Activated naive CD4-positive, alpha-beta T cell treated with anti-CD3 and anti-CD28 coated beads, Interleukin-2, amount 50 U/mL, for 16 hours (primary cell): Measurements from ENCODE around the gene PLG.
"Not testable (repeated sequence)": the region's sequence is repeated elsewhere in the genome, so short reads cannot be mapped to it uniquely, and the experiment has no call there.

ENCODE experiments used
- DNase-seq: peaks from one replicate; pipeline ENCODE4 v3.0.0-alpha.2; 2020

Gene PLG

GRCh38 chr6:160780656-160781055, 78.6 kb downstream of the PLG start:
- DNase-seq = not testable (repeated sequence)

DNA sequence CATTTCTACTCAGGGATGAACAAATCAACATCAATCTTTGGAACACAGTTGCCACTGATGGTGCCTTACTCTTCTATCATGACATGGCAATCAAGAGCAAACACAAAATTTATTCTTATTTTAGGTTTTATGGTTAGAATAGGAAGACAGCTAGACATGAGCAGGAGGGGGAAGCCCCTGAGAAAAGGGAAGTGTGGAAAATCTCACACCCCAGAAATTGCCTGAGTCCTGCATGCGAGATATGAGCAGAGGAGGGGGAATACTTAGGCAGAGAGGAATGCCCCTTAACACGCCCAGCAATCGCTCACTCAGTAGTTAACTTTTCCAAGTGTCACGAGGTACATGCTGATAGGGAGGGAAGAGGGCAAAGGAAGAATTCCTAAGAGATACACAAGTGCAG, 79.3 kb downstream of the PLG start:
- no peak for DNase-seq

- no peak for DNase-seq
Observed at GRCh38 chr6:160782228-160782627, 80.2 kb downstream of the PLG start.

GRCh38 chr6:160783741-160784140, 81.7 kb downstream of the PLG start:
- DNase-seq = no peak

DNA sequence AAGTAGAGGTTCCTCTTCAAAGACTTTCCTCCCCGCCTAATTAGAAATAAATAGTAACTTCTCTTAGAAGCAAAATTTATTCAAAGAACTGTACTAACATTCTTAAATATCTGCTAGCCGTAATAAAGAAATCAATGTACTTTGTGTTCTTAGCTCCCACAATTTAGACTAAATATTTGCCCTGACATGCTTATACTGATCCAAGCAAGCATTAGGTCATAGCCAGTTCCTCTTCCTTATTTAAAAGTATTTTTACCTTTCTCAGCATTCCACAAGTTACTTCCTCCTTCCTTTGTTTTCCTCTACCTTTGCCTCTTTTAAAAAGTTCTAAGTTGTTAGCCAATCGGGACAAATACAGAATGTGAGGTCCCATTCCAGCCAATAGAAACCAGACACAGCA, 86.1 kb downstream of the PLG start:
- not testable (repeated sequence) for DNase-seq

DNA sequence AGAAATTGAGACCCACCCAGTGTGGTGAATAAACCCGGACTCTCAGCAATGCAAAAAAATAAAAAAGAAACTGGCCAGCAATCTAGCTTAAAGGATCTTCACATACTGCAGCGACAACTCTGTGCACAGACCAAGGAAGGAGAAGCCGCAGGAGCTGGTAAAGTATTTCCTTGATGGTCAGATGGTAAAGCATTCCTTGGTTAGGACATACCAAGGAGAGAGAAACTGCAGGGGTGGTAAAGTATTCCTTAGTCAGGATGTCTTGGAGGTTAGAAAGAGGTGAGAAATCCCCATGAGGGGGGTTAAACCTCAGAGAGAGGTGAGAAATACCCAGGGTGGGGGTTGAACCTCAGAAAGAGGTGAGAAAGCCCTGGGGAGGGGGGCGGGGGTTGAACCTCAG, 86.8 kb downstream of the PLG start:
- DNase-seq = no peak

- no peak for DNase-seq
Observed at GRCh38 chr6:160789263-160790027, 87.4 kb downstream of the PLG start.

DNA sequence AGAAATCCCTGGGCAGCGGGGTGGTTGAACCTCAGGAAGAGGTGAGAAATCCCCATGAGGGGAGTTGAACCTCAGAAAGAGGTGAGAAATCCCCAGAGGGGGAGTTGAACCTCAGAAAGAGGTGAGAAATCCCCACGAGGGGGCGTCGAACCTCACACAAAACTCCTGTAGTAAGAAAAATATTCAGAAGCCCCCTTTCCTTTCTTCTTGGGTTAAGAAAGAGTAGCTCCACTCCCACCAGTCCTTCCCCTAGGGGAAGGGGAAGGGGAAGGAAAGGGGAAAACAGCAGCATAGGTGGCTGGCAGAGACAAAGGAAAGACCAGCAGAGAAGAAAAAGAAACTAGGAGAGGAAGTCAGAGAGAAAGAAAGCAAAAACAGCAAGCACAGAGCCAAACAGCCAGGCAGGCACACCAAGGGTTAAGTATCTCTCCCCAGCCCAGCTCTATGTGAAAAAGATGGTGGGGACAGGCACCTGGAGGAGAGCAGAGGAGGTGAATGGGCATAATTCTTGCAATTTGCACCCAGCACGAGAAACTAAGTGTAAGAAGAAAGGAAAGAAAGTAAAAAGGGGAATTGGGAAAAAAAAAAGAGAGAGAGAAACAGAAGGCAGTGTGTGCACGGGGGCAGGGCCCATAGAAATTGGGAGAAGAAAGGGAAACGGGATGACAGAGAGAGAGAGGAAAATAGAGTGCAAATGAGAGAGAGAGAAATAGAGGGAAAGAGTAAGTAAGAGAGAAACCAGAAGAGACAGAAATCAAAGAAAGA, 88.2 kb downstream of the PLG start:
- DNase-seq = no peak

GRCh38 chr6:160791459-160791858, 89.4 kb downstream of the PLG start:
- no peak for DNase-seq

DNA sequence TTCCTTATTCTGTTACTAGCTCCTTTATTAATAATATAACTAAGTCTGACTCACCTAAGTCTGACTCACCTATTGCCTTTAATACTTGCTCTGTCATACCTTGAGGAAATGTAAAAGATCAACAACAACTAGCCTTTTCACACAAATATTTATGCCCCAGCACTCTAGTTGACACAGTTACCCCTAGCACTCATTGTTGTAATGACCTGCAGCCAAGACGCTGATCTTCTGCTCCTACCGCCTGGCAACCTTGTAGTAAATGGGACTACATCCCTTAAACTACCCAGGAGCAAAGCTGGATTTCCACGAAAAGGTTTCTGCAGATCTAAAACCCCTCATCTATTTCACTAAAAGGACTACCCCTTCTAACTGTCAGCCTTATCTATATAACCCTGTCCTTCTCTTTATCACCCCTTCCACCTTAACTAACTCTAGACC, 90.0 kb downstream of the PLG start:
- no peak for DNase-seq

- no peak for DNase-seq
Observed at GRCh38 chr6:160792708-160793107, 90.7 kb downstream of the PLG start.

DNA sequence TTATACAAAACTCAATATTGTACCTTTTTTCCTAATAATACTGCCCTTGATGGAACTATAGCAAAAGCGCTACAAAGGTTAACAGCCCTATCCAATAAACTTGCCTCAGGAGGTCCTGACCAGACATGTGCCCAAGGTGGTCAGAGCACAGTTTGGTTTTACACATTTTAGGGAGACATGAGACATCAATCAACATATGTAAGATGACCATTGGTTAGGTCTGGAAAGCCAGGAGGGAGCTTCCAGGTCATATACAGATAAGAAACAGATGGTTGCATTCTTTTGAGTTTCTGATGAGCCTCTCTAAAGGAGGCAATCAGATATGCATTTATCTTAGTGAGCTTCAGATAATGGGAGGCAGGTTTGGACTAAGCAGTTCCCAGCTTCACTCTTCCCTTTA, 91.6 kb downstream of the PLG start:
- no peak for DNase-seq

DNA sequence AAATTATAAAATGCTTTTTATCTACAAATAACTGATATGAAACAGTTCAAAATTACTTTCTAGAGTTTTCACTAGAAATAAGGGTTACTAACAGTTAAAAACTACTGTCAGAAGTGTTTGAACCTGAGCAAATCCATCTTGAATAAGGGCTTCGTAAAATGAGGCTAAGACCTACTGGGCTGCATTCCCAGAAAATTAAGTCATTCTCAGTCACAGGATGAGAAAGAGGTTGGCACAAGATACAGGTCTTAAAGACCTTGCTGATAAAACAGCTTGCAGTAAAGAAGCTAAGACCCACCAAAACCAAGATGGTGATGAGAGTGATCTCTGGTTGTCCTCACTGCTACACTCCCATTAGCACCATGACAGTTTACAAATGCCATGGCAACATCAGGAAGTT, 93.7 kb downstream of the PLG start:
- no peak for DNase-seq

DNA sequence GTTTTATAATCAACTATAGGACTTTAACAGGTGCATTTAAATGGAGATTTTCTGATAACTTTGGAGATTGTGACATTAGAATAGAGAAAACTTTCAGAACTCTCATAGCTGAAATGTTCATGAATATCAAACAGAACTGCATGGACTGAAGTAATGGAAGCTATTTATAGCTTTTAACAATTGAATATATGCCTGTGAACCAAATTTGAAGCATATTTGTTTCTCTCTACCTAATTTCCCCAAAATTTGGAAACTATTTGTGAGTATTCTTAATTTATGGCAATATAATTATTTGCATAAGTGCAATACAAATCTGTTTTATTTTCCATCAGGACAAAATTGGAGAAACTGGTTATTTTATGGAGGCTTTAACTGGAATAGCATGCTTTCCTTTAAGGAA, 96.6 kb downstream of the PLG start:
- DNase-seq = no peak

DNA sequence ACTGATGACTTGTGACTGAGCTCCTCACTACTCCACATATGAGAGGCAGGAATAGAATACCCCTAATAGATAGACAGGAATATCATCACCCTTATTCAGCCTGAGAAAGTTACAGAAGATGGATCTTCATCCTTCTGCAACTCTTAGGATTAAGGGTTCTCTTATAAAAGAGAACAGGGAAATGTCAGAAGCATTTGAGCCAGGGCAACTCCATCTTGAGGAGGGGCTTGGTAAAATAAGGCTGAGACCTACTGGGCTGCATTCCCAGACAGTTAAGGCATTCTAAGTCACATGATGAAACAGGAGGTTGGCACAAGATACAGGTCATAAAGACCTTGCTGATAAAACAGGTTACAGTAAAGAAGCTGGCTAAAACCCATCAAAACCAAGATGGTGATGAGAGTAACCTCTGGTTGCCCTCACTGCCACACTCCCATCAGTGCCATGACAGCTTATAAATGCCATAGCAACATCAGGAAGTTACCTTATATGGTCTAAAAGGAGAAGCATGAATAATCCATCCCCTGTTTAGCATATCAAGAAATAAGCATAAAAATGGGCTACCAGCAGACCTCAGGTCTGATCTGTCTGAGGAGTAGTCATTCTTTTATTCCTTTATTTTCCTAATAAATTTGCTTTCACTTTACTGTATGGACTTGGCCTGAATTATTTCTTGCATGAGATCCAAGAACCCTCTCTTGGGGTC, 97.9 kb downstream of the PLG start:
- no peak for DNase-seq

DNA sequence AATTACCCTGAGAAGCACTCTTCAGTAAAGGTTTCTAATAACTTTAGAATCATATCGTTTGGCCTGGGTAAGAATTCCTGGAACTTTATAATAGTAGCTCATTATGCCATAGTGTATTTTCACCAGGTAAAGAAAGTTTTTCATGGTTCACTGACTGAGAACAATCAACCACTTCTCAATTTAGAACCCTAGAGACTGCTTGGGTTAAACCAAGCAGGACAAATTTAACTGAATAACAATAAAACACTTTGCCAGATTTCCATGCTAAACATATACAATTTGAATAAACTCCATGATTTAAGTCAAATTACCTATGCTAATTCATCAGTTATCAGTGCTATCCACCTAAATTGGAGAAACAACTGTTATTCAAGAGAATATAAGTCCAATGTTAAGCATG, 99.4 kb downstream of the PLG start:
- no peak for DNase-seq

GRCh38 chr6:160802049-160802448, 100.0 kb downstream of the PLG start:
- DNase-seq = not testable (repeated sequence)
